Muscle of back (tissue), 11 donors: ENCODE measurements around the gene ABCC2. TPM values are rescaled to one million over a fixed set of nuclear protein-coding genes. Genes with fewer than 3 reads are reported as not detected.
"Not testable (repeated sequence)": the region's sequence is repeated elsewhere in the genome, so short reads cannot be mapped to it uniquely, and the experiment has no call there.

Source experiments
- DNase-seq, 3 donors: peaks; one replicate each; pipeline versions ENCODE4 v3.0.0 to v3.0.0-alpha.2; 2013
- polyA plus RNA-seq, 10 donors: library from polyadenylated mRNA; unstranded; fragments of 120-200 nt; gene quantifications; one replicate each; pipeline ENCODE4 v1.2.1, GENCODE V29; 2013; ENCODE audit not compliant: insufficient read length in 10 of 10

Gene ABCC2
- polyA plus RNA-seq, 10 donors = 0.42 to 1.1 (median 0.84) TPM

GRCh38 chr10:99807786-99808185 is 25.3 kb downstream of the ABCC2 start:
- DNase-seq = no peak

GRCh38 chr10:99808270-99808669 is 25.8 kb downstream of the ABCC2 start:
- no peak for DNase-seq

- no peak for DNase-seq
Measured at GRCh38 chr10:99809481-99809880, 27.0 kb downstream of the ABCC2 start.

- peak in 2 of 3 donors; percentile 3 to 26 for DNase-seq
Measured at GRCh38 chr10:99809931-99810615, 27.6 kb downstream of the ABCC2 start.

GRCh38 chr10:99812177-99812576 is 29.7 kb downstream of the ABCC2 start:
- DNase-seq = no peak

GRCh38 chr10:99814143-99814542 is 31.7 kb downstream of the ABCC2 start:
- DNase-seq = no peak

- DNase-seq = no peak
Measured at GRCh38 chr10:99815621-99816020, 33.2 kb downstream of the ABCC2 start.

- no peak for DNase-seq
Measured at GRCh38 chr10:99827936-99828335, 45.5 kb downstream of the ABCC2 start.

GRCh38 chr10:99828464-99828863 is 46.0 kb downstream of the ABCC2 start:
- no peak for DNase-seq

GRCh38 chr10:99832439-99832838 is 50.0 kb downstream of the ABCC2 start:
- DNase-seq = no peak

GRCh38 chr10:99834410-99834809 is 52.0 kb downstream of the ABCC2 start:
- DNase-seq = peak in 1 of 3 donors; percentile 43

GRCh38 chr10:99835947-99836346 is 53.5 kb downstream of the ABCC2 start:
- no peak for DNase-seq

- DNase-seq = peak in 1 of 3 donors; percentile 9
Measured at GRCh38 chr10:99836711-99837110, 54.3 kb downstream of the ABCC2 start.

GRCh38 chr10:99840859-99841258 is 58.4 kb downstream of the ABCC2 start:
- DNase-seq = not testable (repeated sequence)

GRCh38 chr10:99841746-99842145 is 59.3 kb downstream of the ABCC2 start:
- DNase-seq = no peak

GRCh38 chr10:99843310-99843709 is 60.9 kb downstream of the ABCC2 start:
- DNase-seq = no peak

- peak in 1 of 3 donors; percentile 11 for DNase-seq
Measured at GRCh38 chr10:99844433-99844955, 62.1 kb downstream of the ABCC2 start.

GRCh38 chr10:99845837-99846382 is 63.5 kb downstream of the ABCC2 start:
- peak; percentile 89 to 94 (median 90) for DNase-seq

- no peak for DNase-seq
Measured at GRCh38 chr10:99849057-99849456, 66.6 kb downstream of the ABCC2 start.

- no peak for DNase-seq
Measured at GRCh38 chr10:99849536-99849935, 67.1 kb downstream of the ABCC2 start.

- DNase-seq = peak; percentile 43 to 76 (median 66)
Measured at GRCh38 chr10:99850021-99850766, 67.8 kb downstream of the ABCC2 start.

- peak in 1 of 3 donors; percentile 29 for DNase-seq
Measured at GRCh38 chr10:99850767-99851340, 68.4 kb downstream of the ABCC2 start.
